IMR-90 (cell line): Measurements from ENCODE around the gene TMEM92.

Source experiments
- BHLHE40 ChIP-seq: fragments of 150-350 bp; IDR thresholded peaks from 2 replicates; pipeline ENCODE4 v1.6.1; 2016; ENCODE audit warnings: mild to moderate bottlenecking, low read depth, low read length
- CEBPB ChIP-seq: IDR thresholded peaks from 2 replicates; pipeline ENCODE4 v1.6.1; 2012; ENCODE audit warnings: low read depth, low read length, improper control_type of control experiment
- CHD1 ChIP-seq: IDR thresholded peaks from 2 replicates; pipeline ENCODE4 v1.6.1; 2012; ENCODE audit warnings: low read depth, low read length, improper control_type of control experiment
- CTCF ChIP-seq: conservative IDR thresholded peaks from 2 replicates; pipeline ENCODE4 v1.5.1; 2012; ENCODE audit warnings: mild to moderate bottlenecking, low read depth, low read length, improper control_type of control experiment
- MAFK ChIP-seq: IDR thresholded peaks from 2 replicates; pipeline ENCODE4 v1.6.1; 2012; ENCODE audit warnings: low read depth, low read length, improper control_type of control experiment
- MAZ ChIP-seq: IDR thresholded peaks from 2 replicates; pipeline ENCODE4 v1.6.1; 2012; ENCODE audit warnings: low read depth, mild to moderate bottlenecking, low read length, improper control_type of control experiment, moderate library complexity, borderline replicate concordance
- MXI1 ChIP-seq: IDR thresholded peaks from 2 replicates; pipeline ENCODE4 v1.6.1; 2012; ENCODE audit warnings: low read depth, mild to moderate bottlenecking, low read length, moderate library complexity, borderline replicate concordance
- POLR2A ChIP-seq: IDR thresholded peaks from 2 replicates; pipeline ENCODE4 v1.6.1; 2012; ENCODE audit warnings: mild to moderate bottlenecking, low read depth, low read length
- RAD21 ChIP-seq: IDR thresholded peaks from 2 replicates; pipeline ENCODE4 v1.6.1; 2012; ENCODE audit warnings: low read length, improper control_type of control experiment
- RCOR1 ChIP-seq: IDR thresholded peaks from 2 replicates; pipeline ENCODE4 v1.6.1; 2012; ENCODE audit warnings: mild to moderate bottlenecking, low read length, improper control_type of control experiment; ENCODE audit not compliant: insufficient replicate concordance
- RFX5 ChIP-seq: IDR thresholded peaks from 2 replicates; pipeline ENCODE4 v1.8.0; 2012; ENCODE audit warnings: low read depth, mild to moderate bottlenecking, low read length, moderate library complexity
- SMC3 ChIP-seq: fragments of 150-350 bp; IDR thresholded peaks from 2 replicates; pipeline ENCODE4 v1.6.1; 2016; ENCODE audit warnings: low read depth, mild to moderate bottlenecking, antibody characterized with exemption, low read length, moderate library complexity
- USF2 ChIP-seq: fragments of 150-350 bp; IDR thresholded peaks from 2 replicates; pipeline ENCODE4 v1.6.1; 2017; ENCODE audit warnings: mild to moderate bottlenecking, antibody characterized with exemption, low read length, low read depth
- TF ChIP-seq, protein P1 (sequence below): fragments of 150-350 bp; IDR thresholded peaks from 2 replicates; pipeline ENCODE4 v1.6.1; 2016; ENCODE audit warnings: low read depth, mild to moderate bottlenecking, low read length, moderate library complexity, borderline replicate concordance

- TF ChIP-seq CTCF = no peak
- no peak for TF ChIP-seq BHLHE40
- TF ChIP-seq POLR2A = no peak
- TF ChIP-seq MXI1 = no peak
- no peak for TF ChIP-seq MAZ
- no peak for TF ChIP-seq USF2
- no peak for TF ChIP-seq RAD21
- TF ChIP-seq, protein P1, sequence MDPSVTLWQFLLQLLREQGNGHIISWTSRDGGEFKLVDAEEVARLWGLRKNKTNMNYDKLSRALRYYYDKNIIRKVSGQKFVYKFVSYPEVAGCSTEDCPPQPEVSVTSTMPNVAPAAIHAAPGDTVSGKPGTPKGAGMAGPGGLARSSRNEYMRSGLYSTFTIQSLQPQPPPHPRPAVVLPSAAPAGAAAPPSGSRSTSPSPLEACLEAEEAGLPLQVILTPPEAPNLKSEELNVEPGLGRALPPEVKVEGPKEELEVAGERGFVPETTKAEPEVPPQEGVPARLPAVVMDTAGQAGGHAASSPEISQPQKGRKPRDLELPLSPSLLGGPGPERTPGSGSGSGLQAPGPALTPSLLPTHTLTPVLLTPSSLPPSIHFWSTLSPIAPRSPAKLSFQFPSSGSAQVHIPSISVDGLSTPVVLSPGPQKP = no peak
- TF ChIP-seq RFX5 = no peak
- no peak for TF ChIP-seq CEBPB
- TF ChIP-seq CHD1 = no peak
- no peak for TF ChIP-seq MAFK
- TF ChIP-seq RCOR1 = no peak
- no peak for TF ChIP-seq SMC3
These were observed 48.8 kb downstream of the TMEM92 start for GRCh38 chr17:50323060-50323459.
